ENCODE data around the gene IDUA.

The IDUA gene

DNA sequence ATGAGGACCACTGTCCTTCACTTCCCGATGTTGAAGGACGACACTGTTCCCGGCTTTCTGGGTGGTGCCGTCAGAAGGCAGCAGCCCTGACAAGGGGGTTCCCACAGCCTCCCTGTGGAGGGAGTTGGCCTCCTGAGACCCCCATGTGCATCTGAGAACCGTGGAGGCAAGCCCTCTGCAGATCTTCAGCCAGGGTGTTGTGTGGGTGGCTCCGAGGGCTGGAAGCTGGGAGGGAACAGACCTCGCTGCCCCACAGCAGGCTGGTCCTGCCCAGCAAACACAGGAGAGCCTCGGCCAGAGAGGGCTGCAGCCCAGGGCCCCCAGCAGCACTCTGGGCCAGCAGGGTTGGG, 29.6 kb upstream of the IDUA start:
- no peak for DNase-seq (ENCODE audit: low read depth, low spot score)
- H3K9me3 ChIP-seq (ENCODE audit: insufficient read depth, low read length), result no peaks in the 10 kb centered on the region
- H3K9ac ChIP-seq (ENCODE audit: insufficient read length, low read depth), result no peak overlapping the region
- TF ChIP-seq SUZ12 (IDR thresholded peaks at IDR 0.05; ENCODE audit: extremely low read depth, insufficient read depth, insufficient read length) (no peak), ZNF274 (IDR thresholded peaks at IDR 0.05; ENCODE audit: low read depth, low read length) (no peak), YY1 (IDR thresholded peaks at IDR 0.05; ENCODE audit: insufficient read depth, insufficient read length) (no peak)
- H3K36me3 ChIP-seq (ENCODE audit: insufficient read depth, insufficient read length, low read length), result peaks cover 47% of the 10 kb centered on the region
- H3K4me3 ChIP-seq (ENCODE audit: insufficient read length, low read depth), result no peak overlapping the region
- no peaks in the 10 kb centered on the region for H3K27me3 ChIP-seq (ENCODE audit: insufficient read depth, insufficient read length)
- H3K4me1 ChIP-seq (ENCODE audit: insufficient read depth, insufficient read length), result peaks cover 9% of the 10 kb centered on the region

DNA sequence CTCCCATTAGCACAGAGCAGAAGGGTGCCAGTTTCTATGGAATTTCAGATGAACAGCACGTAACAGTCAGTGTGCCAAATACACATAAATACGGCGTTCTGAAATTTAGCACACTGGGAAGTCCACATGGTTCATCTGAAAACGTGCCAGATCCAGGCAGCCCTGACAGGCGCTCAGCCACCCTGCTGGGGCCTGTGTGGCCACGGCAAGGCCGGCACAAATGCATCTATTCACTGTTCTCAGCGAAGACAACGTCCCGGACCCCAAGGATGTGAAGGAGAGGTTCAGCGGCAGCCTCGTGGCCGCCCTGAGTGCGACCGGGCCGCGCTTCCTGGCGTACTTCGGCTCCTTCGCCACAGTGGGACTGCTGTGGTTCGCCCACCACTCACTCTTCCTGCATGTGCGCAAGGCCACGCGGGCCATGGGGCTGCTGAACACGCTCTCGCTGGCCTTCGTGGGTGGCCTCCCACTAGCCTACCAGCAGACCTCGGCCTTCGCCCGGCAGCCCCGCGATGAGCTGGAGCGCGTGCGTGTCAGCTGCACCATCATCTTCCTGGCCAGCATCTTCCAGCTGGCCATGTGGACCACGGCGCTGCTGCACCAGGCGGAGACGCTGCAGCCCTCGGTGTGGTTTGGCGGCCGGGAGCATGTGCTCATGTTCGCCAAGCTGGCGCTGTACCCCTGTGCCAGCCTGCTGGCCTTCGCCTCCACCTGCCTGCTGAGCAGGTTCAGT, 29.1 kb upstream of the IDUA start:
- H3K4me1 ChIP-seq (ENCODE audit: insufficient read depth, insufficient read length), result peaks cover 9% of the 10 kb centered on the region
- H3K27me3 ChIP-seq (ENCODE audit: insufficient read depth, insufficient read length), result no peaks in the 10 kb centered on the region
- H3K9me3 ChIP-seq (ENCODE audit: insufficient read depth, low read length), result no peaks in the 10 kb centered on the region
- H3K9ac ChIP-seq (ENCODE audit: insufficient read length, low read depth), result no peak overlapping the region
- no peak for DNase-seq (ENCODE audit: low read depth, low spot score)
- H3K4me3 ChIP-seq (ENCODE audit: insufficient read length, low read depth), result no peak overlapping the region
- no peak for TF ChIP-seq YY1 (IDR thresholded peaks at IDR 0.05; ENCODE audit: insufficient read depth, insufficient read length)
- H3K36me3 ChIP-seq (ENCODE audit: insufficient read depth, insufficient read length, low read length), result peaks cover 53% of the 10 kb centered on the region

DNA sequence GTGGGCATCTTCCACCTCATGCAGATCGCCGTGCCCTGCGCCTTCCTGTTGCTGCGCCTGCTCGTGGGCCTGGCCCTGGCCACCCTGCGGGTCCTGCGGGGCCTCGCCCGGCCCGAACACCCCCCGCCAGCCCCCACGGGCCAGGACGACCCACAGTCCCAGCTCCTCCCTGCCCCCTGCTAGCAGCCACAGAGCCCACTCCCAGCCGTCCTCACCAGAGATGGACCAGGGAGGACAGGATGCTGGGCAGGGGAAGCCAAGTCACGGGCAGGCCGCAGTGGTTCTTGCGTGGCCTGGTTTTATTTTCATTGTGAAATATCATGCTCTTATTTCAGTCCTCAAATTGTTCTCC, 28.6 kb upstream of the IDUA start:
- peaks cover 9% of the 10 kb centered on the region for H3K4me1 ChIP-seq (ENCODE audit: insufficient read depth, insufficient read length)
- no peaks in the 10 kb centered on the region for H3K9me3 ChIP-seq (ENCODE audit: insufficient read depth, low read length)
- peaks cover 52% of the 10 kb centered on the region for H3K36me3 ChIP-seq (ENCODE audit: insufficient read depth, insufficient read length, low read length)
- no peak for DNase-seq (ENCODE audit: low read depth, low spot score)
- H3K9ac ChIP-seq (ENCODE audit: insufficient read length, low read depth), result no peak overlapping the region
- H3K4me3 ChIP-seq (ENCODE audit: insufficient read length, low read depth), result no peak overlapping the region
- TF ChIP-seq YY1 (IDR thresholded peaks at IDR 0.05; ENCODE audit: insufficient read depth, insufficient read length) (no peak), ZNF274 (IDR thresholded peaks at IDR 0.05; ENCODE audit: low read depth, low read length) (no peak), SUZ12 (IDR thresholded peaks at IDR 0.05; ENCODE audit: extremely low read depth, insufficient read depth, insufficient read length) (no peak)
- no peaks in the 10 kb centered on the region for H3K27me3 ChIP-seq (ENCODE audit: insufficient read depth, insufficient read length)

DNA sequence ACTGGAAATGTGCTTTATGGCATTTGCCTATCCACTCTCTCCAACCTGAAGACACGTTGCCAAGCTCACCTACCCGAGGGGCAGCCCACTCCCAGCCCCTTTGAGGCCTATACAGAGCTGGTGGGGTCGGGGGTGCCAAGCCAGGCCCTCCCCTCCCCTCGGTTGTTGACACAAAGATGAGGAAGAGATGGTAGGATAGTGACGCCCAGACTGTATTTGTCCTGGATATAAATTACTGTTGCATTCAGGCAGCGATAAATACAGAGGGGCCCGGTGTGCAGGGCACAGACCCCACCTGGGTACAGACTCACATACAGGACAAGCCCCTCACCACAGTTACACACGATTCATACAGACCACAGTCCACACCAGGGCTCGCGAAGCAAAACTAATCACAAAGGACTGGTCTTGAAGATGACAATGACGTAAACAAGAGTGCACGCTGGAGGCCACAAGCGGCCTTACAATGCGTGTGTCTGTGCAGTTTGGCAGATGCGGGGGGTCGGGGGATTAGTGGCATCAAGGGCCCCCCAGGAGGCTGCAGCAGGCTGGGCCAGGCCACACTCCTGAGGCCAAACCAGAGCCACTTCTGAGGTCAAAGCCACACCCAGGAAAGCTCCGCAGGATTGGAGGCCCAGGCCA, 28.0 kb upstream of the IDUA start:
- DNase-seq (ENCODE audit: low read depth, low spot score), result no peak
- TF ChIP-seq ZNF274 (IDR thresholded peaks at IDR 0.05; ENCODE audit: low read depth, low read length), result no peak
- no peak for TF ChIP-seq YY1 (IDR thresholded peaks at IDR 0.05; ENCODE audit: insufficient read depth, insufficient read length)
- no peak for TF ChIP-seq SUZ12 (IDR thresholded peaks at IDR 0.05; ENCODE audit: extremely low read depth, insufficient read depth, insufficient read length)
- Histone ChIP-seq H3K4me1 (ENCODE audit: insufficient read depth, insufficient read length) (peaks cover 9% of the 10 kb centered on the region), H3K9me3 (ENCODE audit: insufficient read depth, low read length) (no peaks in the 10 kb centered on the region), H3K9ac (ENCODE audit: insufficient read length, low read depth) (no peak overlapping the region), H3K4me3 (ENCODE audit: insufficient read length, low read depth) (no peak overlapping the region), H3K36me3 (ENCODE audit: insufficient read depth, insufficient read length, low read length) (peaks cover 55% of the 10 kb centered on the region), H3K27me3 (ENCODE audit: insufficient read depth, insufficient read length) (no peaks in the 10 kb centered on the region)

DNA sequence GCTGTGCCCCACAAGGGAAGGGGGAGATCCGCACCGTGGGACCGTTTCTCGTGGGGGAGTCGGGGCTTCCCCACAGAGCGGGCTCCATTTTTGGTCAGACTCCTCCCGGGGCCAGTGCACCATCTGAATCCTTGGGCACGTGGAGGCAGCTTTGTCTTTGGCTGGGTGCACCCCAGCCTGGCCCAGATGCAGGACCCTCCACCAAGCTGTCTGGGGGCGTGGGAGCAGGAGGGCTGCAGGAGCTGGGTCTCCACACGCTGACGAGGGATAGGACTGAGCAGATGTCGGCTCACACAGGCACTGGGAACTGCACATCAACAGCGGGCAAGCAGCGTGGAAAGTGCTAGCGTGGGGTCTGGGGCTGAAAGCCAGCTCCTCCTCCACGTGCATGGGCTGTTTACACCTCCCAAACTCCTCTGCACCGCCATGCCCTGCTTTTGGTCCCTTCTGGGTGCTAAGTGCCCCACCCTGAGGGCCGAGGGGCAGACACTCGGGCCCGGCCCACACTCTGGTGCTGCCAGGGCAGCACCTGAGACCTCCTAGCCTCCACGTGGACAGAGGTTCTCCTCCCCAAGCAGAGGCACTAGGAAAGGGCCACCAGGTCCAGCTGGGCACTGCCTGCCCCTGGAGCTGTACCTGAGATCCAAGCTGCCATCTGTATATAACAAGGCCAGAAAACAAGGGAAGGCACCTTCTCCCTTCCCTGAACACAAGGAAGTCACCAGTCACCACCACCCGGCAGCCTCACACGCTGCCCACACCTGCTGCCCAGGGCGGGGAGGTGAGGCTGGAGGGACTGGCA, 27.3 kb upstream of the IDUA start:
- Histone ChIP-seq H3K9ac (ENCODE audit: insufficient read length, low read depth) (no peak overlapping the region), H3K4me1 (ENCODE audit: insufficient read depth, insufficient read length) (peaks cover 9% of the 10 kb centered on the region), H3K27me3 (ENCODE audit: insufficient read depth, insufficient read length) (no peaks in the 10 kb centered on the region), H3K9me3 (ENCODE audit: insufficient read depth, low read length) (no peaks in the 10 kb centered on the region), H3K4me3 (ENCODE audit: insufficient read length, low read depth) (no peak overlapping the region), H3K36me3 (ENCODE audit: insufficient read depth, insufficient read length, low read length) (peaks cover 62% of the 10 kb centered on the region)
- no peak for TF ChIP-seq ZNF274 (IDR thresholded peaks at IDR 0.05; ENCODE audit: low read depth, low read length)
- no peak for TF ChIP-seq YY1 (IDR thresholded peaks at IDR 0.05; ENCODE audit: insufficient read depth, insufficient read length)
- TF ChIP-seq SUZ12 (IDR thresholded peaks at IDR 0.05; ENCODE audit: extremely low read depth, insufficient read depth, insufficient read length), result no peak
- DNase-seq (ENCODE audit: low read depth, low spot score), result no peak

DNA sequence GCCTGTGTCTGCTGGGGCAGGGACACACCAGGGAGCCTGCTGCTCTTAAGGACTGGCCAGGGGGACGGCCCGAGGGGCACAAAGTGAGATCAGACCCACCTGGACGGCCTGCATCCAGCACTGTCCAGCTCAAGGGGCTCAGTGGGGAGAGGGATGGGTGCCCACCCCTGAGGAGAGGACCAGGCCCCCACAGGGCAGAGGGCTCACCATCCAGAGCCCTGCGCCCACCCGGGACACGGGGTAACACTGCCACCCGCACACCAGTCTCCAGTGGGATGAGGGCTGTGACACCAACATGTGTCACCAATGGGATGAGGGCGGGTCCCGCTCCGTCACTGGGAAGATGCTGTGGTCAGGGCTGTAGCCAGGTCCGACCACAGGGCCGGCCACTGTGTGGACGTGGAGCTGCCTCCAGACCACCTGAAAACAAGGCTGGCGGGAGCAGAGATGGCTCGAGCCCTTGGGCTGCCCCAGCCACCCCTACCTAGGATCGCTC, 26.7 kb upstream of the IDUA start:
- TF ChIP-seq ZNF274 (IDR thresholded peaks at IDR 0.05; ENCODE audit: low read depth, low read length), result no peak
- TF ChIP-seq YY1 (IDR thresholded peaks at IDR 0.05; ENCODE audit: insufficient read depth, insufficient read length), result no peak
- no peak for TF ChIP-seq SUZ12 (IDR thresholded peaks at IDR 0.05; ENCODE audit: extremely low read depth, insufficient read depth, insufficient read length)
- peaks cover 67% of the 10 kb centered on the region for H3K36me3 ChIP-seq (ENCODE audit: insufficient read depth, insufficient read length, low read length)
- no peaks in the 10 kb centered on the region for H3K27me3 ChIP-seq (ENCODE audit: insufficient read depth, insufficient read length)
- no peak for DNase-seq (ENCODE audit: low read depth, low spot score)
- H3K9me3 ChIP-seq (ENCODE audit: insufficient read depth, low read length), result no peaks in the 10 kb centered on the region
- H3K4me3 ChIP-seq (ENCODE audit: insufficient read length, low read depth), result no peak overlapping the region
- H3K9ac ChIP-seq (ENCODE audit: insufficient read length, low read depth), result no peak overlapping the region
- peaks cover 9% of the 10 kb centered on the region for H3K4me1 ChIP-seq (ENCODE audit: insufficient read depth, insufficient read length)

All from NT2/D1 (cell line).